Urinary bladder (tissue), 4 donors: ENCODE results near the gene BDNF. TPM values are rescaled to one million over a fixed set of nuclear protein-coding genes. Genes with fewer than 3 reads are reported as not detected.

Experiments
- DNase-seq: peaks from one replicate; pipeline ENCODE4 v3.0.0-alpha.2; 2015; ENCODE audit errors: extremely low spot score
- H3K27ac ChIP-seq: one replicate; pipeline ENCODE4 v1.5.1; 2013; ENCODE audit warnings: low read depth, mild to moderate bottlenecking, moderate library complexity
- H3K36me3 ChIP-seq: one replicate; pipeline ENCODE4 v1.6.1; 2013; ENCODE audit warnings: mild to moderate bottlenecking, moderate library complexity; ENCODE audit not compliant: insufficient read depth
- H3K4me1 ChIP-seq: one replicate; pipeline ENCODE4 v1.6.1; 2013; ENCODE audit warnings: mild to moderate bottlenecking, moderate library complexity; ENCODE audit not compliant: insufficient read depth
- H3K4me3 ChIP-seq: one replicate; pipeline ENCODE4 v1.5.1; 2013; ENCODE audit warnings: low read depth, low read length
- WGBS: extraction: QIAGEN DNeasy Blood & Tissue Kit; methylation state at CpG from one replicate; pipeline ENCODE4 v1.1.7; 2013; 5-methylcytosine and 5-hydroxymethylcytosine counted together
- polyA plus RNA-seq: library from polyadenylated mRNA; stranded (reverse); fragments of 200-250 nt; gene quantifications from one replicate; pipeline ENCODE4 v1.2.3, GENCODE V29; 2013
- total RNA-seq: library from RNA; depleted of rRNA; stranded (reverse); fragments of >200 nt; gene quantifications from one replicate; pipeline ENCODE4 v1.2.3, GENCODE V29; 2014
- donor health status: healthy with polysubstance abuse.
- donor health status: healthy.

BDNF gene
- total and polyA plus RNA-seq, 2 donors = 2.4 to 3.3 TPM

GRCh38 chr11:27718346-27718862 lies 18.1 kb upstream of the BDNF start:
- Histone ChIP-seq H3K4me3 (peak overlapping the region; percentile 36), H3K36me3 (no peaks in the 10 kb centered on the region), H3K4me1 (no peaks in the 10 kb centered on the region), H3K27ac (no peak overlapping the region)
- WGBS = under 1% methylated on average over 30 of the region's 30 CpGs
- no peak for DNase-seq

GRCh38 chr11:27717801-27718229 lies 17.6 kb upstream of the BDNF start:
- Histone ChIP-seq H3K27ac (no peak overlapping the region), H3K4me1 (no peaks in the 10 kb centered on the region), H3K4me3 (no peak overlapping the region), H3K36me3 (no peaks in the 10 kb centered on the region)
- 12% methylated on average over 8 of the region's 8 CpGs for WGBS
- DNase-seq = no peak

GRCh38 chr11:27717377-27717776 lies 17.1 kb upstream of the BDNF start:
- no peak for DNase-seq
- Histone ChIP-seq H3K36me3 (no peaks in the 10 kb centered on the region), H3K4me1 (no peaks in the 10 kb centered on the region), H3K4me3 (no peak overlapping the region), H3K27ac (no peak overlapping the region)

GRCh38 chr11:27716835-27717234 lies 16.6 kb upstream of the BDNF start:
- WGBS = 50% methylated on average over 2 of the region's 2 CpGs

GRCh38 chr11:27716216-27716615 lies 16.0 kb upstream of the BDNF start:
- no peaks in the 10 kb centered on the region for H3K36me3 ChIP-seq
- no peaks in the 10 kb centered on the region for H3K4me1 ChIP-seq
- DNase-seq = no peak
- WGBS = 65% methylated on average over 2 of the region's 2 CpGs
- H3K27ac ChIP-seq = no peak overlapping the region
- H3K4me3 ChIP-seq = no peak overlapping the region

More at GRCh38 chr11:27716835-27717234, 16.6 kb upstream of the BDNF start:
- Histone ChIP-seq H3K4me1 (no peaks in the 10 kb centered on the region), H3K36me3 (no peaks in the 10 kb centered on the region), H3K27ac (no peak overlapping the region), H3K4me3 (no peak overlapping the region)
- no peak for DNase-seq

GRCh38 chr11:27711725-27712124 lies 11.5 kb upstream of the BDNF start:
- no peaks in the 10 kb centered on the region for H3K4me1 ChIP-seq
- 42% methylated on average over 1 of the region's 1 CpG for WGBS
- no peaks in the 10 kb centered on the region for H3K36me3 ChIP-seq
- H3K4me3 ChIP-seq = no peak overlapping the region
- H3K27ac ChIP-seq = no peak overlapping the region
- no peak for DNase-seq

- no peaks in the 10 kb centered on the region for H3K4me1 ChIP-seq
- no peak for DNase-seq
- H3K4me3 ChIP-seq = no peak overlapping the region
- H3K36me3 ChIP-seq = no peaks in the 10 kb centered on the region
- 15% methylated on average over 2 of the region's 2 CpGs for WGBS
- no peak overlapping the region for H3K27ac ChIP-seq
Measured at GRCh38 chr11:27710536-27710935, 10.3 kb upstream of the BDNF start.

- no peak overlapping the region for H3K27ac ChIP-seq
- no peaks in the 10 kb centered on the region for H3K4me1 ChIP-seq
- no peak for DNase-seq
- H3K4me3 ChIP-seq = no peak overlapping the region
- 93% methylated on average over 3 of the region's 3 CpGs for WGBS
- no peaks in the 10 kb centered on the region for H3K36me3 ChIP-seq
Measured at GRCh38 chr11:27707676-27708075, 7.4 kb upstream of the BDNF start.

- Histone ChIP-seq H3K4me1 (no peaks in the 10 kb centered on the region), H3K27ac (no peak overlapping the region), H3K36me3 (no peaks in the 10 kb centered on the region), H3K4me3 (no peak overlapping the region)
- 31% methylated on average over 5 of the region's 5 CpGs for WGBS
- DNase-seq = no peak
Measured at GRCh38 chr11:27705873-27706820, 5.9 kb upstream of the BDNF start.

- no peak for DNase-seq
- WGBS = 43% methylated on average over 3 of the region's 3 CpGs
- H3K4me3 ChIP-seq = no peak overlapping the region
- no peaks in the 10 kb centered on the region for H3K36me3 ChIP-seq
- no peaks in the 10 kb centered on the region for H3K4me1 ChIP-seq
- H3K27ac ChIP-seq = no peak overlapping the region
Measured at GRCh38 chr11:27703481-27703880, 3.2 kb upstream of the BDNF start.

- 60% methylated on average over 6 of the region's 6 CpGs for WGBS
Measured at GRCh38 chr11:27702811-27703210, 2.6 kb upstream of the BDNF start.

GRCh38 chr11:27701355-27702105 lies 1.3 kb upstream of the BDNF start:
- Histone ChIP-seq H3K27ac (no peak overlapping the region), H3K4me3 (peak overlapping the region; percentile 60), H3K36me3 (no peaks in the 10 kb centered on the region), H3K4me1 (no peaks in the 10 kb centered on the region)
- no peak for DNase-seq
- 2% methylated on average over 30 of the region's 30 CpGs for WGBS

More at GRCh38 chr11:27702811-27703210, 2.6 kb upstream of the BDNF start:
- DNase-seq = no peak
- Histone ChIP-seq H3K4me1 (no peaks in the 10 kb centered on the region), H3K27ac (no peak overlapping the region), H3K4me3 (no peak overlapping the region), H3K36me3 (no peaks in the 10 kb centered on the region)

- WGBS = under 1% methylated on average over 28 of the region's 28 CpGs
- Histone ChIP-seq H3K27ac (no peak overlapping the region), H3K36me3 (no peaks in the 10 kb centered on the region), H3K4me3 (peak overlapping the region; percentile 60), H3K4me1 (no peaks in the 10 kb centered on the region)
- DNase-seq = no peak
Measured at GRCh38 chr11:27699926-27700350, 317 bp downstream of the BDNF start.
